Amygdala (tissue), 56 donors: Measurements from ENCODE around the gene TNMD.

Source experiments
- DNase-seq, 56 donors: peaks; one replicate each; lab custom pipeline; 2025; lab: John Stamatoyannopoulos, UW

TNMD gene

GRCh38 chrX:100643956-100644860 is 59.5 kb downstream of the TNMD start, which contains the start of gene SRPX2:
Gene SRPX2, plus strand, starts transcription at chrX:100644199. Its CDS starts 2,124 bp downstream, at chrX:100646323.
- peak in 12 of 56 donors; percentile 0 to 30 (median 2) for DNase-seq

- no peak for DNase-seq
Measured at GRCh38 chrX:100645106-100645505, 60.4 kb downstream of the TNMD start.

- no peak for DNase-seq
Measured at GRCh38 chrX:100647095-100647494, 62.4 kb downstream of the TNMD start.

- no peak for DNase-seq
Measured at GRCh38 chrX:100647739-100648138, 63.0 kb downstream of the TNMD start.

DNA sequence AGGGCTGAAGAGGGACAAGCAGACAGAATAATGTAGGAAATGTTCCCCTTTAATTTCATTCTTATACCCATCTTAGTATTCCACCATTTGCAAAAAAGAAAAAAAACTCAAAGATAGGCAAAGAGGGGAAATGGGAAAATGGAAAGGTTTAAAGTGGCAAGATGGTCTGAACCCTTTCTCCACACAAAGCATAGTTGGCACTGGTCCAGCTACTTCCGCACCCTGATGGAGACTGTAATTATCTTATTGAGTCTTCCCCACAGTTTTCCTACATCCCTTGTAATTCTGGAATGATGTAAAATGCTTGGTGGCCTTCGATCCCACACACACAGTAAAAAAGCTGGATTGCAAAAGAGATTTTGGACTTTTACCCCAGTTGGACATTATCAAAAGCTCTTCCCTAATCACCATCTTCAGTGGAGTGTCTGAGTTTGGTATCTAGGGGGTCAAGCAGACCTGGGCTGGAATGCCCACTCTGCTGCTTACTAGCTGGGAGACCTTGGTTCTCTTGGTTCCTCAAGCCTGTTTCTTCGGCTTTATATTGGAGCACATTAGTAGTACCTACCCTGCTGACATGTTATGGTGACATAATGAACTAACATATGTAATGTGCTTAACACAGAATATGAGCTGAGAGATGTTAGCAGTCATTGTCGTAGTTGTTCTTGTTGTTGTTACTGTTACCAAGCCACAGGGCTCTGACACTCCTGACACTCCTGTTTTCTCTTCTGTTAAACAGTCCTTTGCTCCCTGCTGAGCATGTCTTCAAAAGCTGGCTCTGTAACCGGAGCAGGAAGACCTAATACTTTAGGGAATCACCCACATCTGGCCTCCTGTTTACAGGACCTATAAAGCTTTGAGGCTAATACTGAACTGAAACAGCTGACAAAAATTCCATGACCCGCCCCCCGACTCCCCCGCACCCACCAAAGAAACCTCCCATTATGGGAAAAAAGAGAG is 64.0 kb downstream of the TNMD start:
- no peak for DNase-seq
